Lower leg skin (tissue), 4 donors: ENCODE results near the gene KIAA1614. TPM values are rescaled to one million over a fixed set of nuclear protein-coding genes. Genes with fewer than 3 reads are reported as not detected.

ENCODE experiments used
- DNase-seq, 2 donors: peaks; one replicate each; pipeline ENCODE4 v3.0.0-alpha.2; 2019; ENCODE audit warnings: low spot score in 2 of 2
- H3K4me3 ChIP-seq: fragments of 200-600 bp; sonication (generic); 2 replicates; pipeline ENCODE4 v1.5.1; 2017; ENCODE audit warnings: mild to moderate bottlenecking, low read depth; ENCODE audit not compliant: poor library complexity, severe bottlenecking
- CTCF ChIP-seq, 3 donors: fragments of 450-650 bp; IDR thresholded peaks; one replicate each; pipeline ENCODE4 v1.5.1; 2016; ENCODE audit warnings: antibody characterized with exemption in 3 of 3, mild to moderate bottlenecking in 3 of 3, moderate library complexity in 2 of 3
- POLR2A ChIP-seq, 2 donors: fragments of 450-650 bp; IDR thresholded peaks; one replicate each; pipeline ENCODE4 v1.6.1; 2016 to 2017; ENCODE audit warnings: antibody characterized with exemption in 2 of 2, mild to moderate bottlenecking in 1 of 2, moderate library complexity in 1 of 2
- WGBS, 2 donors: methylation state at CpG; one replicate each; pipeline ENCODE4 v1.1.5; 2018; 5-methylcytosine and 5-hydroxymethylcytosine counted together
- intact Hi-C: fragments of 100-400 bp; cut with DNase I; formaldehyde crosslinking; loops from one replicate; pipeline ENCODE4 v1.15.0; 2023; ENCODE audit warnings: low total_unique reads
- total RNA-seq, 4 donors: library from RNA; depleted of rRNA; stranded (reverse); fragments of >200 nt; gene quantifications; one replicate each; pipeline ENCODE4 v1.1.0, GENCODE V29; 2016

Gene KIAA1614
- total RNA-seq, 4 donors from 2014 or later: 1.0 to 8.5 (median 3.5) TPM

GRCh38 chr1:180920193-180920592 is 7.5 kb downstream of the KIAA1614 start:
- intact Hi-C loops: no loop called here
- no peak for TF ChIP-seq CTCF (IDR thresholded peaks at IDR 0.05)
- no peak for TF ChIP-seq POLR2A (IDR thresholded peaks at IDR 0.05)
- no peak for DNase-seq
- 81 to 97% methylated on average over 6 to 7 of the region's 7 CpGs for WGBS, 2 donors
- H3K4me3 ChIP-seq: no peak overlapping the region

GRCh38 chr1:180920702-180921101 is 8.0 kb downstream of the KIAA1614 start:
- no peak for DNase-seq
- H3K4me3 ChIP-seq: no peak overlapping the region
- intact Hi-C loops: no loop called here
- TF ChIP-seq POLR2A (IDR thresholded peaks at IDR 0.05) (no peak), CTCF (IDR thresholded peaks at IDR 0.05) (no peak)
- WGBS, 2 donors: 87 to 89% methylated on average over 8 of the region's 8 CpGs

- 86 to 92% methylated on average over 6 of the region's 6 CpGs for WGBS, 2 donors
- no peak for DNase-seq
- intact Hi-C loops: no loop called here
- H3K4me3 ChIP-seq: no peak overlapping the region
- TF ChIP-seq POLR2A (IDR thresholded peaks at IDR 0.05): no peak
- TF ChIP-seq CTCF (IDR thresholded peaks at IDR 0.05): no peak
Observed at GRCh38 chr1:180921386-180921785, 8.7 kb downstream of the KIAA1614 start.

- DNase-seq: no peak
- no peak overlapping the region for H3K4me3 ChIP-seq
- intact Hi-C loops: no loop called here
- WGBS, 2 donors: 84 to 85% methylated on average over 20 to 21 of the region's 21 CpGs
- TF ChIP-seq CTCF (IDR thresholded peaks at IDR 0.05): no peak
- no peak for TF ChIP-seq POLR2A (IDR thresholded peaks at IDR 0.05)
Observed at GRCh38 chr1:180921891-180922630, 9.4 kb downstream of the KIAA1614 start.

GRCh38 chr1:180922631-180923015 is 9.9 kb downstream of the KIAA1614 start:
- intact Hi-C loops: no loop called here
- no peak overlapping the region for H3K4me3 ChIP-seq
- TF ChIP-seq CTCF (IDR thresholded peaks at IDR 0.05): no peak
- TF ChIP-seq POLR2A (IDR thresholded peaks at IDR 0.05): no peak
- 92 to 93% methylated on average over 8 of the region's 8 CpGs for WGBS, 2 donors
- no peak for DNase-seq
